Natural killer cell (primary cell): ENCODE results near the gene TTC23. TPM values are rescaled to one million over a fixed set of nuclear protein-coding genes. Genes with fewer than 3 reads are reported as not detected.

Experiments
- ATAC-seq, 3 donors: fragments of 150-1000 bp in 2 of 3; fragments of 200-7000 bp in 1 of 3; cut with Tn5 transposase; 1 replicate in 1 of 3; 2 replicates in 2 of 3; pipeline ENCODE4 v1.10.0; 2021; ENCODE audit warnings: mild to moderate bottlenecking in 2 of 3, moderate library complexity in 2 of 3
- DNase-seq, 2 donors: peaks; one replicate each; pipeline versions ENCODE4 v3.0.0 to v3.0.0-alpha.2; 2013 to 2021; ENCODE audit warnings: mixed read lengths in 1 of 2
- H3K27ac ChIP-seq: one replicate; pipeline ENCODE4 v1.5.1; 2013; ENCODE audit warnings: mild to moderate bottlenecking, low read length
- H3K27me3 ChIP-seq: one replicate; pipeline ENCODE4 v1.6.1; 2013; ENCODE audit warnings: low read length; ENCODE audit not compliant: control insufficient read depth, insufficient read depth
- H3K36me3 ChIP-seq: one replicate; pipeline ENCODE4 v1.6.1; 2013; ENCODE audit warnings: low read length; ENCODE audit not compliant: control insufficient read depth, insufficient read depth
- H3K4me1 ChIP-seq: one replicate; pipeline ENCODE4 v1.6.1; 2013; ENCODE audit warnings: low read length; ENCODE audit not compliant: control insufficient read depth, insufficient read depth
- H3K4me3 ChIP-seq: one replicate; pipeline ENCODE4 v1.5.1; 2013; ENCODE audit warnings: low read length
- H3K9me3 ChIP-seq: one replicate; pipeline ENCODE4 v1.6.1; 2013; ENCODE audit warnings: low read length; ENCODE audit not compliant: control insufficient read depth, insufficient read depth
- H3K27ac Mint-ChIP-seq, 2 donors: one replicate each; pipeline ENCODE4 v1.8.0; 2022; ENCODE audit warnings: mild to moderate bottlenecking in 2 of 2, mixed read lengths in 2 of 2, moderate library complexity in 1 of 2
- H3K27me3 Mint-ChIP-seq, 2 donors: one replicate each; pipeline ENCODE4 v1.8.0; 2022; ENCODE audit warnings: low read depth in 2 of 2, mixed read lengths in 2 of 2
- H3K36me3 Mint-ChIP-seq: one replicate; pipeline ENCODE4 v1.8.0; 2022; ENCODE audit warnings: mixed read lengths
- H3K4me1 Mint-ChIP-seq, 2 donors: one replicate each; pipeline ENCODE4 v1.8.0; 2022; ENCODE audit warnings: mixed read lengths in 2 of 2
- H3K4me3 Mint-ChIP-seq: one replicate; pipeline ENCODE4 v1.8.0; 2022; ENCODE audit warnings: mild to moderate bottlenecking, moderate library complexity, mixed read lengths
- H3K9me3 Mint-ChIP-seq, 2 donors: one replicate each; pipeline ENCODE4 v1.8.0; 2022; ENCODE audit warnings: mixed read lengths in 2 of 2
- WGBS: methylation state at CpG from one replicate; pipeline ENCODE4 v1.1.7; 2013; ENCODE audit warnings: missing lambda C conversion rate; ENCODE audit not compliant: insufficient coverage; 5-methylcytosine and 5-hydroxymethylcytosine counted together
- intact Hi-C: fragments of 100-400 bp; cut with micrococcal nuclease; formaldehyde crosslinking; loops from one replicate; pipeline ENCODE4 v1.14.2; 2022
- total RNA-seq, 4 donors: library from RNA; stranded (reverse); fragments of 120-200 nt in 1 of 4; gene quantifications; one replicate each; pipeline versions ENCODE4 v1.2.3 to v1.2.4, GENCODE V29; 2013 to 2022
- TF ChIP-seq, protein P1 (sequence below): fragments of 200-600 bp; IDR thresholded peaks from one replicate; pipeline ENCODE4 v1.8.0; 2022; ENCODE audit warnings: antibody characterized with exemption

The TTC23 gene
- total RNA-seq, 3 donors from 2014 or later (not counting 1 experiment from before 2014, with no cell fraction given): 0.75 to 1.1 (median 1.0) TPM

DNA sequence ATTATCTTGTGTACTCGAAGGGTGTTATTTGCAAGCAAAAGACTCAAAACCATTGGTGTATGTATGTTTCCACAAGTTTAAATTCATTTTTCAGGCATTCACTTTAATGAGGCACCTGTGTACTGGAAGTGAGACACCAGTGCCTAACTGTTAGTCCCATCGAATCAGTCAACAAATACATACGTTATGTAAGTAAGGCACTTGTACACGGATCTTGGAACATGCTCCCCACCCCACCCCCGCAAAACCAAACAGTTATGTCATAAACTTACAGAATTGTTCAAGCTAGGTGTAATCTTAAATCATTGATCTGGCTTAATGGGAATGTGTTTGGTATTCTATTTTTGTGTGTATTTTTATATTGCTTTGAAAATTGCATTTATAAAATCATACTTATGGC is 19.1 kb upstream of the TTC23 start:
- H3K27ac Mint-ChIP-seq: no peak overlapping the region

DNA sequence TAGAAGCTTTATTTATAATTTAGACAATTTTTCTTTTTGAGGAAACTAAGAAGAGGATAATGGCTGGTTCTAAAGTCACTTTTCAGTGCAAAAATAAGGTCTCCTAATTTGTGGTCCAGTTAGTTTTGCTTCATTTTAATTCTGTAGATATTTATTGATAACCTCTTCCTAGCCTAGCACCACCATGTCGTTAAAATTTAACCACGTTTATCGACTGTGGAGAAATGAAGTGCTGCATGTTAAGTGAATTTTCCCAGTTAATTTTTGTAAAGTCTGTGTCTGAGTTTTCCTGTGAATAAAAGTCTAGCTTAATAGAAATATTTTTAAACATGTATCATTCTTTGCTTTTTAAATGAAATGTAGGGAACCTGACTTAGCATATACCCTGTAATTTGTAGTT is 18.6 kb upstream of the TTC23 start:
- no peaks in the 10 kb centered on the region for H3K27me3 Mint-ChIP-seq

More for the DNA sequence above, 19.1 kb upstream of the TTC23 start:
- TF ChIP-seq, protein P1, sequence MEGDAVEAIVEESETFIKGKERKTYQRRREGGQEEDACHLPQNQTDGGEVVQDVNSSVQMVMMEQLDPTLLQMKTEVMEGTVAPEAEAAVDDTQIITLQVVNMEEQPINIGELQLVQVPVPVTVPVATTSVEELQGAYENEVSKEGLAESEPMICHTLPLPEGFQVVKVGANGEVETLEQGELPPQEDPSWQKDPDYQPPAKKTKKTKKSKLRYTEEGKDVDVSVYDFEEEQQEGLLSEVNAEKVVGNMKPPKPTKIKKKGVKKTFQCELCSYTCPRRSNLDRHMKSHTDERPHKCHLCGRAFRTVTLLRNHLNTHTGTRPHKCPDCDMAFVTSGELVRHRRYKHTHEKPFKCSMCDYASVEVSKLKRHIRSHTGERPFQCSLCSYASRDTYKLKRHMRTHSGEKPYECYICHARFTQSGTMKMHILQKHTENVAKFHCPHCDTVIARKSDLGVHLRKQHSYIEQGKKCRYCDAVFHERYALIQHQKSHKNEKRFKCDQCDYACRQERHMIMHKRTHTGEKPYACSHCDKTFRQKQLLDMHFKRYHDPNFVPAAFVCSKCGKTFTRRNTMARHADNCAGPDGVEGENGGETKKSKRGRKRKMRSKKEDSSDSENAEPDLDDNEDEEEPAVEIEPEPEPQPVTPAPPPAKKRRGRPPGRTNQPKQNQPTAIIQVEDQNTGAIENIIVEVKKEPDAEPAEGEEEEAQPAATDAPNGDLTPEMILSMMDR: no peak
- peaks cover 5% of the 10 kb centered on the region in 2 donors for H3K4me1 Mint-ChIP-seq
- Histone ChIP-seq H3K4me3 (no peak overlapping the region), H3K36me3 (no peaks in the 10 kb centered on the region), H3K27me3 (no peaks in the 10 kb centered on the region), H3K9me3 (no peaks in the 10 kb centered on the region), H3K27ac (no peak overlapping the region), H3K4me1 (no peaks in the 10 kb centered on the region)
- no peak for DNase-seq
- no peak for ATAC-seq
- intact Hi-C loops: no loop called here
- no peaks in the 10 kb centered on the region for H3K27me3 Mint-ChIP-seq
- no peaks in the 10 kb centered on the region for H3K36me3 Mint-ChIP-seq
- no peak overlapping the region for H3K4me3 Mint-ChIP-seq
- no peaks in the 10 kb centered on the region for H3K9me3 Mint-ChIP-seq
- WGBS: 94% methylated on average over 5 of the region's 5 CpGs

DNA sequence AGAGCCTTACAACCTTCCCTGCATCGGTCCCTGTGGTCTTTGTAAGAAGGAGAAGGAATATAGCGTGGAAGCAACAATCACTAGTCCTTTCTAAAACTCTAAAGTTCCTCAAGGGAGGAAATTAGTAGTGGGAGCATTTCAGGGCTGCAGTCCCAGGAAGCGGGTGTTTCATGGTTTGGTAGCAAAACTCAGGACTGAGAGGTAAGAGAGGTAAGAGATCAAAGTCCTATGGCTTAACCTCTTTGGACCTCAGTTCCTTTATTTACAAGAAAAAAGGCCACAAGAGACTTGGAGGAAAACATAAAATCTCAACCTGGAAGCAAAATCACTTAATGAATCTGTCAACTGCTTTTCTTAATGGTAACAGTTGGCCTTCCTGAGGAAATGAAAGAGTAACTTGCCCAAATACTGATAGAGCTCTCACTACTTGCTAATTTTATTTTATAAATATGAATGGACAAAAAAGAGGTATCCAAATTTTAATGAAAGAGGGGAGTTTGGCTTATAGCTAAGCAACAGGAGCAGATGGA is 16.2 kb upstream of the TTC23 start:
- Mint-ChIP-seq H3K9me3 (no peaks in the 10 kb centered on the region), H3K36me3 (no peaks in the 10 kb centered on the region), H3K4me1 (peaks cover 5% of the 10 kb centered on the region in 2 donors), H3K4me3 (no peak overlapping the region), H3K27me3 (no peaks in the 10 kb centered on the region), H3K27ac (no peak overlapping the region)
- TF ChIP-seq, protein P1: no peak
- WGBS: 100% methylated on average over 2 of the region's 3 CpGs
- ATAC-seq (no peak), DNase-seq (no peak)
- Histone ChIP-seq H3K4me1 (no peaks in the 10 kb centered on the region), H3K36me3 (no peaks in the 10 kb centered on the region), H3K27me3 (no peaks in the 10 kb centered on the region), H3K9me3 (no peaks in the 10 kb centered on the region), H3K27ac (no peak overlapping the region), H3K4me3 (no peak overlapping the region)
- intact Hi-C loops: no loop called here

More for the DNA sequence above, 18.6 kb upstream of the TTC23 start:
- no CpG with 5 or more reads among the region's 3 CpGs for WGBS
- Histone ChIP-seq H3K4me3 (no peak overlapping the region), H3K27ac (no peak overlapping the region), H3K4me1 (no peaks in the 10 kb centered on the region), H3K9me3 (no peaks in the 10 kb centered on the region), H3K36me3 (no peaks in the 10 kb centered on the region), H3K27me3 (no peaks in the 10 kb centered on the region)
- Mint-ChIP-seq H3K9me3 (no peaks in the 10 kb centered on the region), H3K36me3 (no peaks in the 10 kb centered on the region), H3K4me1 (peaks cover 5% of the 10 kb centered on the region in 2 donors), H3K4me3 (no peak overlapping the region), H3K27ac (no peak overlapping the region)
- intact Hi-C loops: no loop called here
- DNase-seq (no peak), ATAC-seq (no peak)
- TF ChIP-seq, protein P1: no peak

DNA sequence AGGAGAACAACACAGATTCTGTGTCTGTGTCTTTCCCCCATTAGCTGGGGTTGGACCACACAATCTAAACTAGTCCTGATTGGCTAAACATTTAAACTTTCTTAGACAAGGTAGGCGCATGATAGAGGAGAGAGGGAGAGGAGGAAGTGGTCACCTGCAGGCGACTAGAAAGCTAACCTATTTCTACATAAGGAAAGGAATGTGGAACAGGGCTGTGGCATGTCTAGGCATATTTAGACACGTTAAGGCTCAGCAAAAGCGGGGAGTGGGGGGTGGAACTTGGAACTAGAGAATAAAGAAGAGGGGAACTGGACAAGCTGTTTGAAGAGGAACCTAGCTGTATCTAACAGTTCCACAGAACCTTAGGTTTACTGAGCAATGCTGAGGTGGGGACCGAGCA is 14.7 kb upstream of the TTC23 start:
- TF ChIP-seq, protein P1: no peak
- no peaks in the 10 kb centered on the region for H3K9me3 ChIP-seq
- no peak for DNase-seq
- no peak overlapping the region for H3K27ac Mint-ChIP-seq
- ATAC-seq: no peak
- no peaks in the 10 kb centered on the region for H3K4me1 ChIP-seq
- WGBS: 70% methylated on average over 5 of the region's 5 CpGs
- no peaks in the 10 kb centered on the region for H3K36me3 ChIP-seq
- no peak overlapping the region for H3K27ac ChIP-seq
- H3K4me3 ChIP-seq: no peak overlapping the region
- H3K36me3 Mint-ChIP-seq: no peaks in the 10 kb centered on the region
- no peaks in the 10 kb centered on the region for H3K27me3 Mint-ChIP-seq
- no peaks in the 10 kb centered on the region for H3K9me3 Mint-ChIP-seq
- H3K27me3 ChIP-seq: no peaks in the 10 kb centered on the region
- intact Hi-C loops: no loop called here
- peaks cover 5% of the 10 kb centered on the region in 2 donors for H3K4me1 Mint-ChIP-seq
- H3K4me3 Mint-ChIP-seq: no peak overlapping the region
